ENCODE data around the gene NAA25.

DNA sequence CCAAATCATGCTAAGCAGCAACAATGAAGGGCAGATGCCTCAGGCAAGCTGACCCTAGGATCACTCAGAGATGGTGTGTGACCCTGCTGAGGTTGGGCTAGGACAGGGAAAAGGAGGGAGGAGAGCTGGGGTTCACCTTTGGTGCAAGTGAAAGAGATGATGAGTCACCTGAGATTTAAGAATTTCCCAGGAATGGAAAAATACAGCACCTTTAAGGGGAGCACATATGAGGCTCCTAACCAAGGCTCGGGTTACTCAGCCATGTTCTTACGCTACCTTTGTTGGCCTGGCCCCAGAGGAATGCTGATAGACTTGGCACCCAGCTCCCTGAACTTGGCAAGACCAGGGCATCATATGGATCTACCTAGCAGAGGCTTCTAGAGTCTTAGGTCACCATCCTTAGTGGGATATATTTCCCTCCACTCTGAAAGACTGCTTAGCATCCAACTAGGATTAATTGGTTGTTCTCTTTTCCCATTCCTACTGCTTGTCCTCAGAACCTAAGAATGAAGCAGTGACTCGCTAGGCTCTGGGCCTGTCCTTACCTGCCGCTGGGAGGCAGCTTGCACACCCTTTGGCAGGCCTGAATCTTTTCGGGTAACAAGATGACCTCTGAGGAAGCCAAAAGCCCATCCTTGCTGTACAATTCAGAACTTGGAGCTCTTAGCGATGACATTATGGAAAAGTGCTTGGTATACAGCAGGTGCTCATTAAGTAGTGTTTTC lies 4.0 kb upstream of the NAA25 start:
- TF ChIP-seq, protein P1, sequence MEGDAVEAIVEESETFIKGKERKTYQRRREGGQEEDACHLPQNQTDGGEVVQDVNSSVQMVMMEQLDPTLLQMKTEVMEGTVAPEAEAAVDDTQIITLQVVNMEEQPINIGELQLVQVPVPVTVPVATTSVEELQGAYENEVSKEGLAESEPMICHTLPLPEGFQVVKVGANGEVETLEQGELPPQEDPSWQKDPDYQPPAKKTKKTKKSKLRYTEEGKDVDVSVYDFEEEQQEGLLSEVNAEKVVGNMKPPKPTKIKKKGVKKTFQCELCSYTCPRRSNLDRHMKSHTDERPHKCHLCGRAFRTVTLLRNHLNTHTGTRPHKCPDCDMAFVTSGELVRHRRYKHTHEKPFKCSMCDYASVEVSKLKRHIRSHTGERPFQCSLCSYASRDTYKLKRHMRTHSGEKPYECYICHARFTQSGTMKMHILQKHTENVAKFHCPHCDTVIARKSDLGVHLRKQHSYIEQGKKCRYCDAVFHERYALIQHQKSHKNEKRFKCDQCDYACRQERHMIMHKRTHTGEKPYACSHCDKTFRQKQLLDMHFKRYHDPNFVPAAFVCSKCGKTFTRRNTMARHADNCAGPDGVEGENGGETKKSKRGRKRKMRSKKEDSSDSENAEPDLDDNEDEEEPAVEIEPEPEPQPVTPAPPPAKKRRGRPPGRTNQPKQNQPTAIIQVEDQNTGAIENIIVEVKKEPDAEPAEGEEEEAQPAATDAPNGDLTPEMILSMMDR (IDR thresholded peaks at IDR 0.05), result no peak
- TF ChIP-seq POLR2A (IDR thresholded peaks at IDR 0.05) (no peak), POLR2AphosphoS5 (IDR thresholded peaks at IDR 0.05) (no peak)
